Fibroblast of lung (primary cell): ENCODE measurements around the gene CCDC102B.

Source experiments
- EZH2 ChIP-seq: IDR thresholded peaks from 2 replicates; pipeline ENCODE4 v1.5.1; 2012; ENCODE audit warnings: low read length, control low read depth, mild to moderate bottlenecking; ENCODE audit errors: missing control alignments
- TF ChIP-seq, protein P1 (sequence below), 2 donors: IDR thresholded peaks in 1 of 2; conservative IDR thresholded peaks in 1 of 2; 1 replicate in 1 of 2; 2 replicates in 1 of 2; pipeline ENCODE4 v1.5.1; 2011 to 2012; ENCODE audit warnings: low read length in 2 of 2, control low read depth in 1 of 2, inconsistent platforms in 1 of 2, low read depth in 1 of 2, mild to moderate bottlenecking in 1 of 2

DNA sequence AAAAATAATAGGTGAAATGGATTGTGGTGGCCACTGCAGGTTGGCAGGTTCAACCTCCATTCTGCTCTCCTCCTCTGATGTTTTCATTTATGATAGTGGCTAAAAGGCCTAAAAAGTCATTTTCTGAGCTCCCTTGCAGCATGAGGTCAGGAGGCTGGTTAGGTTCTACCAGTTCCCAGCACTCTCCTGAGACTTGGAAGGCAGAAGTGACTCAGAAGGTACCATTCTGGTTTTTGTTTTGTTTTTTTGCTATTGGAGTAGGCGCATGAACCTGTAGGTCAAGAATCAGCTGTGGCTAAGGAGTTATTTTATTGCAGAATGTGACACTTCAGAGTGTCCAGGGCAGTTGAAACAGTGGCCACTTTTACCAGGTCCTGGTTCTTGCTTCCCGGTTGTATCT lies 181.9 kb downstream of the CCDC102B start:
- TF ChIP-seq, protein P1, sequence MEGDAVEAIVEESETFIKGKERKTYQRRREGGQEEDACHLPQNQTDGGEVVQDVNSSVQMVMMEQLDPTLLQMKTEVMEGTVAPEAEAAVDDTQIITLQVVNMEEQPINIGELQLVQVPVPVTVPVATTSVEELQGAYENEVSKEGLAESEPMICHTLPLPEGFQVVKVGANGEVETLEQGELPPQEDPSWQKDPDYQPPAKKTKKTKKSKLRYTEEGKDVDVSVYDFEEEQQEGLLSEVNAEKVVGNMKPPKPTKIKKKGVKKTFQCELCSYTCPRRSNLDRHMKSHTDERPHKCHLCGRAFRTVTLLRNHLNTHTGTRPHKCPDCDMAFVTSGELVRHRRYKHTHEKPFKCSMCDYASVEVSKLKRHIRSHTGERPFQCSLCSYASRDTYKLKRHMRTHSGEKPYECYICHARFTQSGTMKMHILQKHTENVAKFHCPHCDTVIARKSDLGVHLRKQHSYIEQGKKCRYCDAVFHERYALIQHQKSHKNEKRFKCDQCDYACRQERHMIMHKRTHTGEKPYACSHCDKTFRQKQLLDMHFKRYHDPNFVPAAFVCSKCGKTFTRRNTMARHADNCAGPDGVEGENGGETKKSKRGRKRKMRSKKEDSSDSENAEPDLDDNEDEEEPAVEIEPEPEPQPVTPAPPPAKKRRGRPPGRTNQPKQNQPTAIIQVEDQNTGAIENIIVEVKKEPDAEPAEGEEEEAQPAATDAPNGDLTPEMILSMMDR (conservative IDR thresholded peaks at IDR 0.05 in 1 of 2, IDR thresholded peaks at IDR 0.05 in 1 of 2; ENCODE audit: low read depth in 1 of 2, low read length in 2 of 2) = no peak
- TF ChIP-seq EZH2 = no peak
